DMS153 treated with DMSO at 0.1 percent for 48 hours (cell line): Measurements from ENCODE around the gene AGPS.
"Not testable (repeated sequence)": the region's sequence is repeated elsewhere in the genome, so short reads cannot be mapped to it uniquely, and the experiment has no call there.

Experiments
- DNase-seq: peaks from one replicate; lab custom pipeline; 2025; ENCODE audit not compliant: unreplicated experiment; lab: John Stamatoyannopoulos, UW

Gene AGPS

DNA sequence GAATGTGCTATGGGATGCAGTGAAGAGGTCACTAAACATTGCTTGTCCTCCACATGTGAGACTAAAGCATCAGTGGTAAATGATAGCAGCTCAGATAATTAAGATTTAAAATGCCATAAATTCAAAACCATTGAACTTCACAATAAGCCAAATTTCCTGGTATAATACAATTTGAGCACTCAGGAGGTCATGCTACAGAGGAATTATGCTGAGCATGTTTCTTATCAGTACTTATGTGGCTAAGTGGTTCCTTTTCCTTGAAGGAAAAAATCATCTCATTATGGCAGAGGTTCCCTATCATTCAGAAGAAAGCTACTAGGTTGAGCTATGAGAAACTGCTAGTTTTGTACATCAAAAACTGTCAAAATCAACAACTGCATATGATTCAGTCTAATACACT lies 156.6 kb downstream of the AGPS start:
- DNase-seq: no peak

DNA sequence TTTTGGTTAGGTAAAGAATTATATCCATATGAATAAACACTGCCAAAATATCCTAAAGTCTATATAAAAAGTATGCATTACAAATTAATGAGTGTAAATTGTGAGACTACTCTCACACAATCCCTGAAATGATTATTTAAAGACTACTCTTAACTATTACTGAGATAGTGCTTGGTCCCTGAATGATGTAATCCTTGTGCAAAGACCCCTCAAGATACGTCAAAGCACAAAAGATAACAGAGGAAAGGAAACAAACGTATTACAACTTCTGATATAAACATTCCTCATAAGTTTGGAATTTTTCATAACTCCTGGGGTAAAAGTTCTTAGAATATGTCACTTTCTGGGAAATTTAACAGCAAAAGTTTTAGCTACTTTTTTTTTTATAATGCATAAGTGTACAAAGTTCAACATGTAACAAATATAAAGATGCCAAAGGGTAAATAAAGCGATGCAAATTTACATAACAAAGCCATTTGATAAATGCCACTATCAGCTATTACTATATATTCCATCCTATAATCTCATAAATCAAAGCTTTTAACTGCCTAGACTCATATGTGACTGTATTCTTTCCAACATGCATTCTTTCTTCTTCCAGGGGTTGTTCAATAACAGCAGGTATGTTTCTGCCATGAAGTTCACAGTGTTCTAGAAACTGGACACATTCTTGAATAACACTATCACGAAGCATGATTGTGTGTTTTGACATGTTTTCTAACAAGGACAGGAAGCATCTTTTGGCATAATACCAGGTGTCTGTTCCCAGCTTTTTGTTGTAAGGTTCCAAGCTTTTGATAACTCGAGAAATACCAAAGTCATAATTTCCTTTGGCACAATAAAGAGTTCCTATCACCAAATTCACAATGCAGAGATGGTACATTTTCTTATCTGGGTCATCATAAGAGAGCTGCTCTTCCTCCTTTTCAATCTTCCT lies 158.0 kb downstream of the AGPS start:
- no peak for DNase-seq

GRCh38 chr2:177551360-177551759 lies 158.8 kb downstream of the AGPS start:
- not testable (repeated sequence) for DNase-seq

- peak; percentile 23 for DNase-seq
Measured at GRCh38 chr2:177551989-177552421, 159.4 kb downstream of the AGPS start.

DNA sequence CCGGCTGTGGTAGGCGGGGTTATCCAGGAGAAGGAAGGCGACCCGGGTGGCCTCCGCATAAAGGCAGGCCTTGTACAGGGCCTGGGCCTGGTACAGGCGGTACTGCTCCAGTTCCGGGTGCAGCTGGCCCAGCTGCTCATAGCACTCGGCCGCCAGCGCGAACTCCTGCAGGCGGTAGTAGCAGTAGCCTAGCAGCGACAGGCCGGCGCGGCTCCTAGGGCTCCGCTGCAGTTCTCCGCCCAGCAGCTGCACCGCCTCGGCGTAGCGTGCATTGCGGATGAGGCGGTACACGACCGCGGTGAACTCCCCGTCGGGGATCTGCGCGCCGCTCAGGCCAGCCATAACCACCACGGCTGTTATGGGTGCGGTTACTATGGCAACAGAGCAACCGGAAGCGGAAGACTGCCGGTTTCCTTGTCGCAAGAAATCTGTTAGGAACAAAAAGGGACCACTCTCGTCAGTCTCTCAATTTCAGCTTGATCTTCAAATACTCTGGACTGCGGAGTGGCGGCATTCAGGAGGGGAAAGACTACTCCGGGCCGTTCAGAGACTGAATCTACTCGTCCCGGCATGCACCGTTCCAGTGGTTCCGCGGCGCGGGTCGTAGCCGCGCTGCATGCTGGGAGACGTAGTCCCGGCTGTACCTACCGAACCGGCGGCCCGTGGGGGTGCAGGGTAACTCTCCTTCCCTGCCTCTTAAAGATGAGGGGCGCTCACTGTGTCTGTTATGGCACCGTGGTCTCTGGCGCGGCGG lies 160.0 kb downstream of the AGPS start:
- DNase-seq: peak; percentile 81

- peak; percentile 65 for DNase-seq
Measured at GRCh38 chr2:177553176-177553884, 160.8 kb downstream of the AGPS start.

DNA sequence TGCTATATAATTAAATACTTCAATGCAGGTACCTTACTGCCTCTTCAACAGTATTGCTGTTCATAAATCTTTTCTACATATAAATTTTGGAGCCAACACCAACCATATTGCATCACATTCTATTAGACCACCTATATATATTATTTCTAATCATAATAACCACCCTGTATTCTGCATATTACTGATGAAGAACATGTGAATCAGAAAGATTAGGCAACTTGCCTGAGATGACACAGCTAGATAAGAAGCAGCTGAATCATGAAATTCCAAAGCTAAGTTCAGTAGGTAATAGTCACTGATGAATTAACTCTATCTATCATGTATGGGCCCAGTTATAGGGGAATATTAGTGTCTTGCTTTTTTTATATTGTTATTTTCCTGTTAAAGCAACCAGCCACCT lies 161.8 kb downstream of the AGPS start:
- no peak for DNase-seq

DNA sequence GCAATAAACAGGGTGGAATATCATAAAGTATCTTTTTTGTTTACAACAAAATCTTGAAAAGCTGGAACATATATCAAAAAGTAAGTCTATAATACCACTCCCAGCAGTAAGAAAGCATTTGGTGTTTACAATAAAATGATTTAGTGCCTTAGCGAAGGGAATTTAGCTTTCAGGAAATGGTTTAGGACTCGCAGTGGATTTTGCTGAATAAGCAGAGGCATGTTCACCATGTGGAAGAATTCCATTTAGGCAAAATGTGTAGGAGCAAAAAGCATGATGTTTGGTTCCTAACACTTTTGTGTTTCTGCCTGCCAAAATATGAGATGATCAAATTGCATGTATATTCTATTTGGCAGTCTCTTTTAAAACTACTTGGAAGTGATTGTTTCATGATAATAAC lies 163.6 kb downstream of the AGPS start:
- no peak for DNase-seq

DNA sequence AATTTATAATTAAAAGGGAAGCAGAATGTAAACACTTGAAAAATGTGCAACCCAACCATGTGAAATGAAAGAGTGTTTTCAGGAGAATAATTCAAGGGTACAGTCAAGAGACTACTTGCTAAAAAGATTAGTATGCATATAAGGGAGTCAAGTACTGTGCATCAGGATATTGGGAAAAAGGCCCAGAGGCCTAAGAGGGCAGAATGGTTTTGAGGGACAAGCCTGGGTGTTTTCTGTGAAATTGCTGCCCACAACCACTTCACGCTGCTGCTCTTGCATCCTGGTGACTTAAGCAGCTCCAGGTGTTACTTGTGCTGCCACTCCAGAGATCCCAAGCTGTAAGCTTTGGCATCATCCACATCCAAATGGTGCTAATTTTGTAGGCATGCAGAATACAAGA lies 165.2 kb downstream of the AGPS start:
- DNase-seq: no peak

DNA sequence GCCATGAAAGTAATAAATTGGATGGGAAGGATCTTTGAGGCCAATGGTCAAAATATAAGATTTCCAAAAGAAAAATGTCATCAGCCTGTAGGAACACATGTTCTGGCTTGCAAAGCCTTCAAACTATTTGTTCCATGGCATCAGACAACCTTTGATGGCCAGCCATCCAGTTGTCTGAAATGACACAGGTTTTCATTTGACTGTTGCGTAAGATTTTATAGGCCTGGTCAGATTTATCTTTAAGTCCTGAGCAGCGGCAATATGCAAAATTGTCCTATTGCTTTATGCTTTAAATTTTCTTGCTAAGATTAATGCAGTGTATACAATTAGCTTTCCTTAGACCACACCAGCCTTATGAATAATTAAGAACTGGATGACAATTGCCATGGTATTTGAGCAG lies 167.1 kb downstream of the AGPS start:
- DNase-seq: no peak

- no peak for DNase-seq
Measured at GRCh38 chr2:177568390-177568789, 175.8 kb downstream of the AGPS start.

DNA sequence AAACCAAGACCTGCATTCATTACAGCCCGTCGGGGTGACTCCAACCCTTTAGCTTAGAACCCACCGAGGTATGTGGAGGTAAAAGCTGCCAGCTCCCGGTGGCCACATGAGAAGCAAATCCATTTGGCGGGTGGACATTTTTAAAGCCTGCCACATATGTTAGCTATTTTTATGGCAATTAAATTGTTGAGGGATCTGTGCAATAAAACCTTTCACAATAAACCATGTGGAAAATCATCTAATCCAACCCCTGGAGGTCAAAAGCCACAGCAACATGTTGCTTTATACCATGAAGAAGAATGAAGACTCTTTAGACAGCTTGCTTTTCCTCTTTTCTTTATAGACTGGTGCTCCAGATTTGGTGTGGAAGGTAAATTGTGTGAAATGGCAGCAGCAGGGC lies 176.3 kb downstream of the AGPS start:
- DNase-seq: no peak

GRCh38 chr2:177572236-177572671 lies 179.7 kb downstream of the AGPS start:
- DNase-seq: peak; percentile 77

GRCh38 chr2:177573120-177573519 lies 180.5 kb downstream of the AGPS start:
- no peak for DNase-seq

GRCh38 chr2:177574356-177574755 lies 181.8 kb downstream of the AGPS start:
- no peak for DNase-seq

- DNase-seq: no peak
Measured at GRCh38 chr2:177575358-177575757, 182.8 kb downstream of the AGPS start.

DNA sequence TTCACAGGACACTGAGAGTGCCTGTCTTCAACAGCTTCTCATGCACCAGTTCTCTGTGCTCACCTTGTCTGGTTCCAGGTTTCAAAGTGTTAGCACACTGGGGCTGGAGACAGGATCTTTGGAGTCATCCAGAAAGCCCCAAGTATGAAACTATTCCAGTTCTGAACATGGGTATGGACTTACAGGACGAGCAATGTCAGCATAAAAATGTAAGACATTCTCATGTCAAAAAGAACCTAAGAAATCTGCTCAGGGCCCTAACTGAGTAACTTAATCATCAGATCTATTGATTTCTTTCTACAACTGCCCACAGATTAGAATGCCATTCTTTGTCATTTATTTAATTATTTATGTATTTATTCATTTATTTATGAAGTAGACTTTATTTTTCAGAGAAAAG lies 184.5 kb downstream of the AGPS start:
- DNase-seq: no peak

GRCh38 chr2:177578454-177578853 lies 185.9 kb downstream of the AGPS start:
- DNase-seq: no peak

DNA sequence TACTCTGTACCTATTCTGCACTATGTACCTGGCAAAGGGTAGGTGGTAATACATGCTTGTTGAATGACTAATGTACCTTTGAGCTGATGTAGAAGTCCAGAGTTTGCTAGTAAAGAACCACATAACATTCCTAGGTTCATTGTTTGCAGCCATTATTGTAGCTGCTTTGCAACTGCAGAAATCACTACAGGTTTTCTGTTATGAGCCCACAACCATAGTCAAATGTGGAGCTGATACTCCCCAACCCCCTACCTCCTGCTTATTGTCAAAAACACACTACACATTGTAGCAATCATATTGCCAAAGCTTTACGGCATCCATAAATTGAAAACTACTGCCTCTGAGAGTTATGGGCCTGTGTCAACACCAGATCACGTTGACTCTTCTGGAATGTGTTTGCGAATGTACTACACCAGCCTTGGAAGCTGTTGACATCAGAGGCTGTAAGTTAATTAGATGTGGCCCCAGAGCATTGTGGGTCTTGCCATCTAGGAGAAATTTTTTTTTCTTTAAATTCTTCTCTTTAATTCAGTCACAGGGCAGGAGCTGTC lies 187.0 kb downstream of the AGPS start:
- no peak for DNase-seq

GRCh38 chr2:177582000-177582399 lies 189.4 kb downstream of the AGPS start:
- DNase-seq: no peak

DNA sequence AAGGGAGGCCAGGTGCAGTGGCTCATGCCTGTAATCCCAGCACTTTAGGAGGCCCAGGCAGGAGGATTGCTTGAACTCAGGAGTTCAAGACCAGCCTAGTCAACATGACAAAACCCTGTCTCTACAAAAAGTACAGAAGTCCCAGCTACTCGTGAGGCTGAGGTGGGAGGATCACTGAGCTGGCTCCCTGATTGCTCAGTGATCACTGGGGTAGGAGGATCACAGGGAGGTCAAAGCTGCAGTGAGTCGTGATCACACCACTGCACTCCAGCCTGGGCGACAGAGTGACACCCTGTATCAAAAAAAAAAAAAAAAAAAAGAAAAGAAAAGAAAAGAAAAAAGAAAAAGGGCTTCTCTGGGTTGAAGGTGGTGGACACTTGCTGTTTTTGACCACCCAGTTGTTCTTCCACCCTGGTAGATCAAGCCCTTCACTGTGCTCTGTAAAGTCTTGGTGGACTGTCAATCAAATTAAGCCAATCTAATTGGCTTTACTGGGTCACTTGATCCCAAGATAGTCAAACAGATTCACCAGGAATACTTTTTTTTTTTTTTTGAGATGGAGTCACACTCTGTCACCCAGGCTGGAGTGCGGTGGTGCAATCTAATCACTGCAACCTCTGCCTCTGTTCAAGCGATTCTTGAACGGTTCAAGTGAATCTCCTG lies 191.6 kb downstream of the AGPS start:
- no peak for DNase-seq
